ENCODE measurements around the gene TEX28.
"Not testable (repeated sequence)": the region's sequence is repeated elsewhere in the genome, so short reads cannot be mapped to it uniquely, and the experiment has no call there.

The TEX28 gene

DNA sequence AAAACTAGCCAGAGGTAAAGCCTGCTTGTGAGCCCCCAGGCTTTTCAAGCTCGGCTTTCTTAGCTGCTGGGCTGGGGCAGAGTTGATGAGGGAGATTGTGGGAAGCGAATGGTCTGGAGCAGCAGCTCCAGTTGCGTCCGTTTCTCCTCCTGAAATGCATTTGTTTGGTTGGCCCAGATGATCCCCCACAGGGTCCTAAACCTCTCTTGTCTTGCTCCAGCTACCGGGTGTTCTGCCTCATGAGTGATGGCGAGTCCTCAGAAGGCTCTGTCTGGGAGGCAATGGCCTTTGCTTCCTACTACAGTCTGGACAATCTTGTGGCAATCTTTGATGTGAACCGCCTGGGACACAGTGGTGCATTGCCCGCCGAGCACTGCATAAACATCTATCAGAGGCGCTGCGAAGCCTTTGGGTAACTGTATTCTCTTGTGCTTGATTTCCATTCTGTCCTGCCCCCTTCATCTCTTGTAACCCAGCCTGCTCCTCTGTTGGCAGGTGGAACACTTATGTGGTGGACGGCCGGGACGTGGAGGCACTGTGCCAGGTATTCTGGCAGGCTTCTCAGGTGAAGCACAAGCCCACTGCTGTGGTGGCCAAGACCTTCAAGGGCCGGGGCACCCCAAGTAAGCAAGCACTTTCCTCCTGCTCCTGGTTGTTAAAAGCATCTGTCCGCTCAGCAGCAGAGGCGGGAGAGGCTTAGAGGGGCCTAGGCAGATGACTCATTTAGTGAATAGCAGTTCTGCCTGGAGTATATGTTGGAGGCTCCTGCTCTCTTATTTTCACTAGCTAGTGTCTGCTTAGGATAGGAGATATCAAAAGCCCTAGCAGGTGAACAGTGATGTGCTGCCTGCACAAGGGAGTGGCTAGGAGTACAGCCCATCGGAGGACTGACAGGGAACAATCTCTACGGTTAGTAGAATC, 16.0 kb upstream of the TEX28 start:
- DNase-seq (ENCODE audit: low read depth, low spot score), result no peak

DNA sequence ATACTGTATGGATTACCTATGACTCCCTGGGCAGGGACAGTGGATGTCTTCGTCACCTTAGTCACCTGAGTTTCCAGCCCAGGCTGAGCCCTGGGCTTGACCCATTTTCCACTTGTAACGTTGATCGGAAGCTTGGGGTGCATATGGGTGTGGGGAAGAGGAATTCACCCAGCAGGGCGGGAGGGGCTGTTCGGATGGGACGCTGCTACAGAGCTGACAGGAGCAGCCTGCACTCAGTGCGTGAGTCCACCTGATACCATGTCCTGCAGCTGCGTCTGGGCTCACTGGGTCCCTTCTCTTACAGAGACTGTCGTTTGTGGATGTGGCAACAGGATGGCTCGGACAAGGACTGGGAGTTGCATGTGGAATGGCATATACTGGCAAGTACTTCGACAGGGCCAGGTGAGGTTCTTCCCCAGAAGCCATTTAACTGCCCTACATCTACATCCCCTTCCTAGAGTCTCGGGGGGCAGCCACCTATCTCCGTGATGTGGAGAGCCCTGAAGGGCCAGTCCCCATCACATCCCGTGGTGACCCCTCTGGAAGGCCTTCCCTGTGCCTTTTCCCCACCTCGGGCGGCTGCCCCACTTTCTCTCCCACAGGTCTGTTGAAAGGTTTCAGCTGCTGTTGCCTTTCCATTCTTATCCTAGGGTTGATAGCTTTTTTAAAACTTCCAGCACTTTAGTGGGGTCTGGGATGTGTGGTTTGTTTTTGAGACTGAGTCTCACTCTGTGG, 14.3 kb upstream of the TEX28 start:
- no peak for DNase-seq (ENCODE audit: low read depth, low spot score)

DNA sequence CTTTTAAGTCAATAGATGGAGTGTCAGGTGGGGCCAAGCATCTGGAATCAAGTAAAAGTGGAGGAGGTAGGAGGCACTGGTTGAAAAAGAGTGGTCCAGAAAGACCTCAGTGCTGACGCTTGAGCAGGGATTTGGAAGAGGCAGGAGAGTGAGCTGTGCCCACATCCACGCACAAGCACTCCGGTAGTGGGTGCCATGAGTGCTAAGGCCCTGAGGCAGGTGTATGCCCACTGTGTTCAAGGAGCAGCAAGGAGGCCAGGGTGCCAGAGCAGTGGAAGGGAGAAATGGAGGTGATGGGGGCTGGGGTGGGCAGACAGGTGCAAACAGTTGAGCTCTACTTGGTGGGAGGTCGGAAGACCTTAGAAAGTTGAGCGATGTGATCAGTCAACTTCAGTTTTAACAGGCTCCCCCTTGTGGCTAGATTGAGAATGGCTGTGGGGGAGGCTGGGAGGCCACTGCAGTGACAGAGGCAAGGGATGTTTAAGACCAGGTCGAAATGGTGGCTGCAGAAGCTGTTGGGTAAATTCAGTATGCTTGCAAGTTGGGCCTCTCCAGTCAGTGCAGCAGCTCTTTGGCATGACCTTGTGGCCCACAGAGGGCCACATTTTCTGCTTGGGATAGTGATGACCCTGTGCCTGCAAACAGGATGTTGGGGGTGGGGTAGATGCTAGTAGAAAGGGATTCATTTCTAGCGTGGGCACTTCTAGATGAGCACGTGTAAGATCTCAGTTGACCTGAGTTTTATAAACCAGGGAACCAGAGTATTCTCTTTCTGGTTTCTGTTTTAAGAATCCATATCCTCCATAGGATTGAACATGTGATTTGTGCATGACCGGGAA, 13.4 kb upstream of the TEX28 start:
- no peak for DNase-seq (ENCODE audit: low read depth, low spot score)

DNA sequence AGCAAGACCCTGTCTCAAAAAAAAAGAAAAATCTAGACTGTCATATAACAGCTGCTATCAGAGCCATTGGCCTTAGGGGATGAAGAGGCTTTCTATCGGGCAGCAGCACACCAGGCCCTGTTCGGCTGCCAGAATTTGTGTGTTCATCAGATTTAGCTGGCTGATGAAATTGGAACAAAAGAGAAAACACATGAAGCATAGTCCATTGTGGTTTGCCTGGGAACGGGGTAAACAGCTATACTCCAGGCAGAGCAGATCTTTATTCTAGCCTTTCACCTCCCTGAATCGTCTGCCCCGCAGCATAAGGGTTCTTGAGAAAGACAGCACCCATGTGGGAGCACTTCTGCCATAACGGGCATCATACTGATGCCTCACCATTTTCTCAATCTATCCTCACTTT, 12.3 kb upstream of the TEX28 start:
- DNase-seq (ENCODE audit: low read depth, low spot score), result no peak

DNA sequence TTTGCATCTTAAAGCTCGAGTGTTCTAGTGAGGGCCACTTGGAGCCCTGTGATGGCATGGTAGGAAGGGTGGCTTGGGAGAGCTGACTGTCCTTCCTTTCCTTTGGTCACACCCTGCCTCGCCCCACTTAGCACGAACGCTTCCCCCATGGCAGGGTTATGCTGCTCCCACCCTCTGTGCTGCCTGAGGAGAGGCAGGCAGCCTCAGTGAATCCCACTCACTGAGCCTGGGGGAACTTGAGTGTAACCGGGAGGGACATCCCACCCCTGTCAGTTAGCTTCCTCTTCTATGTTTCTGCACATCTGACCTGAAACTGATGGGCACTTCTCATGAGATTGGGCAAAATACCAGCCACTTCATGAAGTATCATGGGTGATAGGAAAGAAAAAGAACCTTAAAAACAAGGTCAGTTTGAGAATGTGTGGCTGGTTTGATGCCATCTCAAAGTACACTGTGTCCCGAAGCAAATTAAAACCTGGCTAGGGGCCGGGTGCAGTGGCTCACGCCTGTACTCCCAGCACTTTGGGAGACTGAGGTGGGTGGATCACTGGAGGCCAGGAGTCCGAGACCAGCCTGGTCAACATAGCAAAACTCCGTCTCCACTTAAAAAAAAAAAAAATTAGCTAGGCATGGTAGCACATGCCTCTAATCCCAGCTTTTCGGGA, 10.7 kb upstream of the TEX28 start:
- DNase-seq (ENCODE audit: low read depth, low spot score), result no peak

DNA sequence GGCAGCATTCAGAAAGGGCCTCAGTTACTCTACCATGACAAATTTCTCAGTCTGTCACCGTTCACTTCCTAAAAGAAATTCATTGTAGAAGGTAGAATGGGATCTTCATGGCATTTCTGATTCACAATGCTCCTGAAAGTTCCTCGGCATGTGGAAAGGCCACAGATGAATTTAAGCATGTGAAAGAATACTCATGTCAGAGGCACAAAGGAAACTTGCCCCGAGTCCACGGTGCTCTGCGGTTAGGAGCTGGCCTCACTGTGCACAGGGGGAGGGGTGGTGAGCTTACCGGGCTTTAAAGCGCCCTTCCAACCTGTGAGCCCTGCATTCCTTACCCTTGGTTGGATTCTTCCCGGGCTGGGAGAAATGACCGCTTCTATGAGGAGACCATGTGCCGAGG, 9.9 kb upstream of the TEX28 start:
- no peak for DNase-seq (ENCODE audit: low read depth, low spot score)

DNA sequence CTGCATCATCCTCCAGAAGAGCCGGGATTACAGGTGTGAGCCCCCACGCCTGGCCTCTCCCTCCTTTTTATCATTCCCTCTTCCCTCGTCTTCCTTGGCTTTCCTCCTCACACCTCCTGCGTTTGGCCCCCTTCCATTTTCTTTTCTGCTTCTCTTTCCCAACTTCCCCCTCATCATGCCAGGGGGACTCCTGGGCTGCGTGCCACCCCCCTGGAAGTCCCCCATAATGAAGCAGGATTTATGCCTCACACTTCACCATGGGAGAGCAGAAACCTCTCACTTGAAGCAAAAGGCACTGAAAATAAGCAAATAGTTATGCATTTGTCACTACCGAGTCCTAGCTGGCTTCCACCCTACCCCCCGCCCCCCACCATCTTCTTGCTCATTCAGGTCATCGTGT, 8.6 kb upstream of the TEX28 start:
- no peak for DNase-seq (ENCODE audit: low read depth, low spot score)

DNA sequence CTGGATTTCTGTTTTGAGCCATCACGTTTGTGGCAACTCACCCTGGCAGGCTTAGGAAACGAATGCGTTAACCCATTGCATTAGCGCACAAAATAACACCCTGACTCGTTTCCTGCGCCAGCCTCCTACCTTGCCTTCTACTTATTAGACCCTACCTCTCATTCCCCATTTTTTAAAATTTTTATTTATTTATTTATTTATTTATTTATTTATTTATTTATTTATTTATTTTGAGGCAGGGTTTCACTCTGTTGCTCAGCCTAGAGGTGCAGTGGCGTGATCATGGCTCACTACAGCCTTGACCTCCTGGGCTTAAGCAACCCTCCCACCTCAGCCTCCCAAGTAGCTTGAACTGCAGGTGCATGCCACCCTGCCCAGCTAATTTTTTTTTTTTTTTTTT, 8.1 kb upstream of the TEX28 start:
- not testable (repeated sequence) for DNase-seq (ENCODE audit: low read depth, low spot score)

DNA sequence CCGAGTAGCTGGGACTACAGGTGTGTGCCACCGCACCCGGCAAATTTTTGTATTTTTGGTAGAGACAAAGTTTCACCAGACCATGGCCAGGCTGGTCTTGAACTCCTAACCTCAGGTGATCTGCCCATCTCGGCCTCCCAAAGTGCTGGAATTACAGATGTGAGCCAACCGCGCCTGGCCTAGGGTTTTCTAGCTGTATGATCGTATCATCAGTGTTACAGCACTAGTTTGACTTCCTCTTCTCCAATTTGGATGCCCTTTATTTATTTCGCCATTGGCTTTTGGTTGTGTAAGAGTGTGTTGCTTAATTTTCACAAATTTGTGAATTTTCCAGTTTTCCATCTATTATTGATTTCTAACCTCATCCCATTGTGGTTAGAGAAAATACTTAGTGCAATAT, 5.9 kb upstream of the TEX28 start:
- no peak for DNase-seq (ENCODE audit: low read depth, low spot score)

DNA sequence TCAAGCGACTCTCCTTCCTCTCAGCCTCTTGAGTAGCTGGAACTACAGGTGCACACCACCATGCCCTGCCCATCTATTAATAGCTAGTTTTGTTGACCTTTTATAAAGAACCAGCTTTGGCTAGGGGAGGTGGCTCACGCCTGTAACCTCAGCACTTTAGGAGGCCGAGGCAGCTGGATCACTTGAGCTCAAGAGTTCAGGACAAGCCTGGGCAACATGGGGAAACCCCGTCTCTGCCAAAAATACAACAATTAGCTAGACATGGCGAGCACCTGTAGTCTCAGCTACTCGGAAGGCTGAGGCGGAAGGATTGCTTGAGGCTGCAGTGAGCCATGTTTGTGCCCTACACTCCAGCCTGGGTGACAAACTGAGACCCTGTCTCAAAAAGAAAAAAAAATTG, 3.4 kb upstream of the TEX28 start:
- DNase-seq (ENCODE audit: low read depth, low spot score), result no peak

DNA sequence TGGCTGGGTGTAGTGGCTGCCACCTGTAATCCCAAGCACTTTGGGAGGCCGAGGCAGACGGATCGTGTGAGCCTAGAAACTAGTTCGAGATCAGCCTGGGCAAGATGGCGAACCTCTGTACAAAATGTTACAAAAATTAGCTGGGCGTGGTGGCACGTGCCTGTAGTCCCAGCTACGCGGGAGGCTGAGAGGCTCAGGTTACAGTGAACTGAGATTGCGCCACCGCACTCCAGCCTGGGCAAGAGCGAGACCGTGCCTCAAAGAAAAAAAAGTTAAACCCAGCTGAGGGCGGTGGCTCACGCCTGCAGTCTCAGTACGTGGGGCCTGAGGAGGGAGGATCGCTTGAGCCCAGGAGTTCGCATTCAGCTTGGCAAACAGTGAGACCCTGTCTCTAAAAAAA, 1.8 kb upstream of the TEX28 start:
- no peak for DNase-seq (ENCODE audit: low read depth, low spot score)

DNA sequence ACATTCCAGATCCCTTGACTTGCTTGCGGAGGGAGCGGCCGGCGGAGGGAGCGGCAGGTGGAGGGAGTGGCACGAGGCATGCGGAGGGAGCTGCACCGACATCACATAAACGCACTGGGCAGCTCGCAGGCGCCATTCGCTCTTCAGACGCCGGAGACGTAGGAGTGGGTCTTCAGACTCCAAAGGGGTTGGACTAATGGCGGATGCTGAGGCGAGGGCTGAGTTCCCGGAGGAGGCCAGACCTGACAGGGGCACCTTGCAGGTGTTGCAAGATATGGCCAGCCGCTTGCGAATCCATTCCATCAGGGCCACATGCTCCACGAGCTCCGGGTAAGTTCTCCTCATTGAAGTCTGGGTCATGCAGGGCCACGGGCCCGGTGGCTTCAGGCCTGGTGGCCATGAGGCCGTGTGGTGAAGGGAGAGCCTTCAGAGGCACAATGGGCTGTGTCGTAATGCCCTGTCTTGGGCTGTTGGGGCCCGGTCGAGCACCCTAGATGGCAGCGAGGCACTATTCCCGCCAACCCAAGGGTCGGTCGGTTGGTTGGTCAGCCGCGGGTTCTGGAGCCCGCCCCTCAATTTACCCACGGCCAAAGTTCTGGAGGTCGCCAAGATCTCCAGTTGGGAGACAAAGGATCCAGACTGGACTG, 863 bp upstream of the TEX28 start, which contains the start of gene TKTL1:
Gene TKTL1, plus strand, starts transcription at position 132 of the 647 bp plus-strand sequence. Its CDS starts 65 bp downstream, at position 197.
- DNase-seq (ENCODE audit: low read depth, low spot score), result no peak

DNA sequence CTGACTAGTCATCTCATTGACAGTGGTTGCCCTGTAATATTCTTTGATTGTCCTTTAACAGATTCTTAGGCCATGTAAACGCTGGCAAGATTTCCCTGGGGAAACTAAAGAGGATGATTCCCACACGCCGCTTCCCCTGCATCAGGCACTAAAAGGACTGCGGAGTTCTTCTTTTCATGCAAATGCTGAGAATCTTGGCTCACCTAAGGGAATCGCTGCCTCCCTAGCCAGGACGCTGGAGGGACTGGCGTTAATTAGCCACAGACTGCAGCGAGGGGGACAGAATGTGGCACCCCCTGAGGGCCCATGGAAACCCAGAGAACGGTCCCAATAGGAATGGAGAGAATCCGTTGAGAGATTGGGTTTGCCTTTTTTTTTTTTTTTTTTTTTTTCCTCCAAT, 8.5 kb downstream of the TEX28 start:
- not testable (repeated sequence) for DNase-seq (ENCODE audit: low read depth, low spot score)

DNA sequence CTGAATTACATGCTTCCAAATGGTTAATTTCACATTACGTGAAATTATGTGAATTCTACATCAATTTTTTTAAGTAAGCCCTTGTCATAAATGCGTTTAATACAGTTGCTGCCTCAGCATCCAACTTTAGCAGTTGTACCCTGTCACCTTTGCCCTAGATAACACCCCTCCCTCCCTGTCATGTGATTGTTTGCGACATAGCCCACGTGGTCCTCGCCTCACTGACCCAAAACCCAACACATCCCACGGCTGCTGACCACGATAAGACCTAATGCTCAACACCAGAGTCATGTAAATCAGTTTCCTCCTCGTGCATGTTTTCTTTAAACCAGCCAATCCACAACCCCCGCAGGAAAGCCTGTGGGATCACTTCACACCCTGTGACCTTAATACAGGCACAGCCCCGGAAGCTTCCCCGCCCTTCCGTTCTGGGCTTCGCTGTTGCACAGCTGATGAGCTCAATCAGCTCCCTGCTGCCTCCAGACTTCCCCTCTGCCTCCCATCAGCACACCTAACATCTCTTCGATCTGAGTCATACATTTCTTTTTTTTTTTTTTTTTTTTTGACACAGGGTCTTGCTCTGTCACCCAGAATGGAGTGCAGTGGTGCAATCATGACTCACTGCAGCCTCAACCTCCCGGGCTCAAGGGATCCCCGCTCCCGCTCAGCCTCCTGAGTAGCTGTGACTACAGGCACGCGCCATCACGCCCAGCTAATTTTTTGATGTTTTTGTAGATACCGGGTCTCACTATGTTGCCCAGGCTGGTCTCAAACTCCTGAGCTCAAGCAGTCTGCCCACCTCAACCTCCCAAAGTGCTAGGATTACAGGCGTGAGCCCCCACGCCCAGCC, 10.2 kb downstream of the TEX28 start:
- DNase-seq (ENCODE audit: low read depth, low spot score), result not testable (repeated sequence)

DNA sequence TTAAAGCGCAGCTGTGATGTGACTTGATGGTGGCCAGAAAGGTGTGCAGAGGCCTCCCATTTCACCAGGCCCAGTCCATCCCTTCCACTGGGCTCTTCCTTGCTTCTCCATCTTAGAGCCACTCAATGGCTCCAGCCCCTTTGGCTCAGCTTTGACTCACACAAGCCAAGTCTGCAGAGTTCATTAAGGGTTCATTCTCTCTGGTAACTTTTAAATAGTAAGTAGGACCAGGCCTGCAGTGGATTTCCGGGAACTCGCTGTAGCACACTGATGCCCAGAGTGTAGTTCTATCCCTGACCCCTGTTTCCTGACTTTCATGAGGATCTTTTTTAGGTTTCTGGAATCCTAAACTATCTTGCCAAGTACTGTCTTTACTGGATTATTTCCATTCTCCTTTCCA, 25.7 kb downstream of the TEX28 start:
- not testable (repeated sequence) for DNase-seq (ENCODE audit: low read depth, low spot score)

DNA sequence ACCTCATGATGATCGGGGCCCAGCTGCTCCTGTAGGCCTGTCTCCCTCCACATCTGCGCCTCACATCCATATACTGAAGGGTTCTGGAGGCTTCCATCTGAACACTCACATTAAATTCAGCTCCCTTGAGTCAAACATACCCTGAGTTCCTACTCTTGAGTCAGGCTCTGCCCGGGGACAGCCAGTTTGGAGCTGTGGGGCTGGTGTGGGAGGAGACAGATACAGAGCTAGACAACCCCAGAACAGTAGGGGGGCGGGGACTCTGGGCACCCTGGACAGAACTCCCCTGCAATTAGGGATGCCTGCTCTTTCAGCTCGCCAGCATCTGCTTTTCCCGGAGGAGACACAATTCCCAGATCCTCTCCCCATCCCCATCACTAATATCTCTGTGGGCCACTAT, 31.9 kb downstream of the TEX28 start:
- not testable (repeated sequence) for DNase-seq (ENCODE audit: low read depth, low spot score)

DNA sequence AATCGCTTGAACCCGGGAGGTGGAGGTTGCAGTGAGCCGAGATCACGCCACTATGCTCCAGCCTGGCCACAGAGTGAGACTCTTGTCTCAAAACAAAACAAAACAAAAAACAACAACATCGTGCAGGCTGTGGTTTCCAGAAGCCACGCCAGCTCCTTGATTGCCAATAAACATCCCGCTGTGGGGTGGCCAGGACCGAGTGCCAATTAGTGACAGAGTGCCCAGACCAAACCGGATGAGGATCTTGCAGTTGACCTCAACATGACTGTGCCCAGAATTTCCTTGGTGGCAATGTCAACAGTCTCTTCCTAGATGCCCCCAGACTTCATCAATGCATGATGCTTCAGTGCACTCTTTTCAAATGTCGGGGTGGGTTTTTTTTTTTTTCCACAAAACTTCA, 36.2 kb downstream of the TEX28 start:
- not testable (repeated sequence) for DNase-seq (ENCODE audit: low read depth, low spot score)

DNA sequence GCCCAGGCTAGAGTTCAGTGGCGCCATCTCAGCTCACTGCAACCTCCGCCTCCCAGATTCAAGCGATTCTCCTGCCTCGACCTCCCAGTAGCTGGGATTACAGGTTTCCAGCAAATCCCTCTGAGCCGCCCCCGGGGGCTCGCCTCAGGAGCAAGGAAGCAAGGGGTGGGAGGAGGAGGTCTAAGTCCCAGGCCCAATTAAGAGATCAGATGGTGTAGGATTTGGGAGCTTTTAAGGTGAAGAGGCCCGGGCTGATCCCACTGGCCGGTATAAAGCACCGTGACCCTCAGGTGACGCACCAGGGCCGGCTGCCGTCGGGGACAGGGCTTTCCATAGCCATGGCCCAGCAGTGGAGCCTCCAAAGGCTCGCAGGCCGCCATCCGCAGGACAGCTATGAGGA, 37.6 kb downstream of the TEX28 start, which contains the start of gene OPN1MW3:
Gene OPN1MW3, plus strand, starts transcription at position 301 of the 400 bp plus-strand sequence. Its CDS starts 38 bp downstream, at position 339.
- not testable (repeated sequence) for DNase-seq (ENCODE audit: low read depth, low spot score)

DNA sequence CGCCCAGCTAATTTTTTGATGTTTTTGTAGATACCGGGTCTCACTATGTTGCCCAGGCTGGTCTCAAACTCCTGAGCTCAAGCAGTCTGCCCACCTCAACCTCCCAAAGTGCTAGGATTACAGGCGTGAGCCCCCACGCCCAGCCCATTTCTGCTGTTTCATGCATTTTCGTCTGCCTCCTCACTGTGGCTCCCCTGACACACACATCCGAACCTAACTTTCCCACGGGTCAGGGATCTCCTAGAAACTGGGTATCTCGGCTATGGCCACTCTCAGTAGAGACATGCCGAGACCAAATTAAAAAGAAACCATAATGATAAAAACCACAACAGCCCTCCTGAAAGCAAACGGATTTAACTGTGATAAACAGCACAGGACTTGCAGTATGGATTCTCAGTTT, 46.8 kb downstream of the TEX28 start:
- not testable (repeated sequence) for DNase-seq (ENCODE audit: low read depth, low spot score)
